ENCODE results near the gene TNFRSF17.

Gene TNFRSF17

DNA sequence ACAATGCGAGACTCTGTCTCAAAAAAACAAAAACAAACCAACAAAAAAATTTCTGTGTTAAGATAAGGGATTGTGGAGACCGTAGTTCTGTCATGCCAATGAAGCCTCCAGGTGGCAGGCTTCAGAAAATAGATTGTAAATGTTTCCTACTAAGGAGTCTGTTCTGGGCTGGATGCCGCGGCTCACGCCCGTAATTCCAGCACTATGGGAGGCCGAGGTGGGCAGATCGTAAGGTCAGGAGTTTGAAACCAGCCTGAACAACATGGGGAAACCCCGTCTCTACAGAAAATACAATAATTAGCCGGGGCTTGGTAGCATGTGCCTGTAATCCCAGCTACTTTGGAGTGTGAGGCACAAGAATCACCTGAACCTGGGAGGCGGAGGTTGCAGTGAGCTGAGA is 7.1 kb downstream of the TNFRSF17 start:
- no peak for DNase-seq

DNA sequence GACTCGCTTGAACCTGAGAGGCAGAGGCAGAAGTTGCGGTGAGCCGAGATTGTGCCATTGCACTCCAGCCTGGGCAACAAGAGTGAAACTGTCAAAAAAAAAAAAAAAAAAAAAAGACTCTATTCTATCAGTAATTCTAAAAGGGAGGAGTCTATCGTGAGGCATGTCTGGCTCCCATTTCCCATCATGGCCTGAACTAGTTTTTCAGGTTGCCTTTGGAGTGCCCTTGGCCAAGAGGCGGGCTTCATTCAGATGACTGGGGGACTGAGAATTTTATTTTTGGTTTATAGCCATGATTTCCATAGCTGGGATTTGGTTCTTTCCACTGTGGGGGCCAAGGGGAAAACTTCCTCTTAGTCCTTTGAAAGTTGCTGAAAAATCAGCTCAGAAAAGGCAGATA is 8.1 kb downstream of the TNFRSF17 start:
- no peak for DNase-seq

DNA sequence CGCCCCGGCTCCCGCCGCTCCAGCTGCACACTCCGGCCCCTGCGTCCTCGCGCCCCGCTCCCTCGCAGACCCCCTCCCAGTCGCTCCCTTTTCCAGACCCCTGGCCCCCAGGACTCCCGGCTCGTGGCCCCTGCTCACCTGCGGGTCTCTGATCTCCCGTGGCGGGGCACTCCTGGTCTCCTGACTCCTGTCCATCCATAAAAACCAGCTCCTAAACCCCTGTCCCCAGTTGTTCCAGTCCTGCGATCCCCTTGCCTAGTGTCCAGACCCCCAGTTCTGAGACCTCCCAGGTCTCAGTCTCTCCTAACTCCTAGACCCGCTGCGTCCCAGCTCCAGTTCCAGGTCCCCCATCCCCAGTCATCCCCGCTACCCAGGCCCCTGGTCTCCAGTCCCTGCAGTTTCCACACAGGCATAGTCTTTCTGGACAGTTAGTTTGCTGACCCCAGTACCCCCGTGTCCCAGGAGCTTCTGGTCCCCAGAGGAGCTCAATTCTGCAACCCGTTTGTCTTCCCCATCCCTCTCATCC is 11.9 kb downstream of the TNFRSF17 start:
- DNase-seq, result peak; percentile 11

DNA sequence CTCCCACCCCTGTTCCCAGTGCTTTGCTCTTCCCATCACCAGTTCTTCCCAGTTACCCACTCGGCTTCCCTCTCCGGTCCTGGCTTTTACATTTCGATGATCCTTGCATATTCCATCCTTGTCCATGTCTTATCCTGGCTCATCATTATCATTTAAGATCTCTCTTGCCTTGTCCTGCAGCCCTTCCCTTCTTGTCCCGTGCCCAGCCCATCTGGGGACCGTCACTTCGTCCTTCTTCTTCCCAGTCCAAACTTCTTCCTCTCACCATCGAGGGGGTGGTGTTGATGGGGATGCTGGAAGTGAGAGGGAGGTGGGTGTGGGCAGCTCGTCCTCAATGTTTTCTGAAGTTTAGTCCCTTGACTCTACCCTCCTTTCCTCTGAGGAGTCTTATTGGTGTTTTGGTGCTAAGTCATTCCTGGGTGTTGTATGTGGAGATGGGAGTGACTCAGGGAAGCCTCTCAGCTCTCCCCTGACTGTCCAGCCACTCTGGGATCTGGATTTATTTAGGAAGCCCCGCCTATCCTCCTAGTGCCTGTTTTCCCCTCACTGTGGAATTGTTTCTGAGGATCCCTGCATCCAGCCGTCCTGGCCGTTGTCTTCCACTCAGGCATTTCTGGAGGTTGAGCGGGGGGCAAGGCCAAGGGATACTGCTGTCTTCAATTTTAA is 12.5 kb downstream of the TNFRSF17 start:
- DNase-seq, result no peak

DNA sequence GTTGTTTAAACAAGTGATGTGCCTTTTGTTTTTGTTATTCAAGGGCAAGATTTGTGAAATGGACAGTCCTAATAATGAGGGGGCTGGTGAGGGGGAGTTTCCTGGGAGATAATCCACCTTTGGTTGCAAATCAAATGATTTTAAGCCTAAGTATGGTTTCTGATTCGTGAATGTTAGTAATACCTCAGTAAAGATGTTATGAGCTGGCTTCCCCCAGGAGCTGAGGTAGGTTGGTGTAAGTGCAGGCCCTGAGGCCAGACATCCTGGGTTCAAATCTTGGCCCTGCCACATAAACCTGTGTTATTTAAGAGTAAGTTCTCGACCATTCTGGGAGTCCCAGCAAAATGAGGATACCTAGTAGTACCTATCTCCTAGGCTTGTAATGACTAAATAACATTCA is 13.1 kb downstream of the TNFRSF17 start:
- DNase-seq, result no peak

DNA sequence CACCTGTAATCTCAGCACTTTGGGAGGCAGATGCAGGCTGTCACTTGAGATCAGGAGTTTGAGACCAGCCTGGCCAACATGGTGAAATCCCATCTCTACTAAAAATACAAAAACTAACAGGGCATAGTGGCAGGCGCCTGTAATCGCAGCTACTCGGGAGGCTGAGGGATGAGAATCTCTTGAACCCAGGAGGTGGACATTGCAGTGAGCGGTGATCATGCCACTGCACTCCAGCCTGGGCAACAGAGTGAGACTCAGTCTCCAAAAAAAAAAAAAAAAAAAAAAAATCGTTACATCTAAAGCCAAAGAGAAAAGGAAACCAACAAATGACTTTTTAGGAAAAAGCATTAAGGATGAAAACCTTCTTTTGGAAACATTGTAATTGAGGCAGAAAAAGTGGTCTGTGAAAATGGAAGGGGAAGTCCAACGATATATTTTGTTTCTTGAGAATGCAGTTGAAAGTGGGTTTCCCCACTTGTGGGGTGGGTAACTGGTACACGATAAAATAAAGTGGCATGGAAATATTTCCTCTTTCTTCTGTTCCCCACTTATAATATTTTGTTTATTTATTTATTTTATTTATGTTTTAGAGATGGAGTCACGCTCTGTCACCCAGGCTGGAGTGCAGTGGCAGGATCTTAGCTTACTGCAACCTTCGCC is 14.1 kb downstream of the TNFRSF17 start:
- no peak for DNase-seq

DNA sequence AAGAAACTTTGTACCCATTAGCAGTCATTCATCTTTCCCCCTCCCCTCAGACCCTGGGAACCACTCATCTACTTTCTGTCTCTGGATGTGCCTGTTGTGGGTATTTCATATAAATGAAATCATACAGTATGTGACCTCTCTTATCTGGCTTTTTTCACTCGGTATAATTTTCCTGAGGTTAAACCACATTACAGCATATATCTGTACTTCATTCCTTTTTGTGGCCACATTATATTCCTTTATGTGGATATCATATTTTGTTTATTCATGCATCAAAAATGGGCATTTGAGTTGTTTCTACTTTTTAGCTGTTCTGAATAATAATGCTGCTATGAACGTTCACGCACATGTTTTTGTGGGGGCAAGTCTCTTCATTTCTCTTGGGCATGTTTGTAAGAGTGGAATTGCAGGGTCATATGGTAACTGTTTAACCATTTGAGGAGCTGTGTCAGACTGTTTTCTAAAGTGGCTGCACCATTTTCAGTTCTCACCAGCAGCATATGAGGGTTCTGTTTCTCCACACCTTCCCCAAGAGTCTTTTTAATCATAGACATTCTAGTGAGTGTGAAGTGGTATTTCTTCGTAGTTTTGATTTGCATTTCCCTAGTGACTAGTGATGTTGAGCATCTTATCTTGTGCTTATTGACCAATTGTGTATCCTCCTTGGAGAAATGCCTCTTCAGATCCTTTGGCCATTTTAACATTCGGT is 15.3 kb downstream of the TNFRSF17 start:
- DNase-seq, result no peak

DNA sequence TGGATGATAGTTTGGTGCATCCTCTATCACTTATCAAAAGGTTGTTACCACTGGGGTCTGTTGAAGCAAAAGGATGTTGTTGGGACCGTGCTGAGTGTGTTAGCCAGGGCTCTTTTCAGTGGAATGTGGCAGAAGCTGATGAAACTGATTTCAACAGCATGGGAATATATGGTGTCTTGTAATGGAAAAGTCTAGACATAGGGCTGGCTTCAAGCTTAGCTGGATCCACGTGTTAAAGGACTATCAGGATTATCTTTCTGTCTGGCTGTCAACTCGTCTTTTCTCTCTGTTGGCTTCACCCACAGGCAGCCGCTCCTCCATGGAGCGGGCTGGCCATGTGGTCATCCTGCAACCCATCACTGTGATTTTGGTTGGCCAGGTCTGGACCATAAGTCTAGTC is 20.2 kb downstream of the TNFRSF17 start:
- DNase-seq, result no peak

DNA sequence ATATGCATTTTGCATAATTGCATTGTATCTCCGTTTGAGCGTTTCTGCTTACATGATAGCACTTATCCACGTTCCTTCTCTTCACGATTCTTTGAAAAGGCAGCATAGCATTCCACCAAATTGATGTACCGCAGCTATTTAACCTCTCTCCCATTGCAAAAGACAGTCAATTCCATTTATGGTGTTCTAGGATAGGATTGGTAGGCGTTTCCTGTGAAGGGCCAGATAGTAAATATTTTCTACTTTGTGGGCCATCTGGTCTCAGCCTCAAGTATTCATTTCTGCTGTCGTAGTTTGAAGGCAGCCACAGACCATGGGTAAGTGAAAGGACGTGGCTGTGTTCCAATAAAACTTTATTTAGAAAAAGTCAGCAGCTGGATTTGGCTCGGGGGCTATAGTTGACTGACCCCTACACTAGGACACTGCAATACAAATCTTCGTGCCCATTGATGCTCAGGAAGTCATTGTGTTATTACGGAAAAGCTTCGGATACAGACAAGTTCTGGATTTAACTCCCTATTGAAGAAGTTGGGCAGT is 21.6 kb downstream of the TNFRSF17 start:
- DNase-seq, result no peak

DNA sequence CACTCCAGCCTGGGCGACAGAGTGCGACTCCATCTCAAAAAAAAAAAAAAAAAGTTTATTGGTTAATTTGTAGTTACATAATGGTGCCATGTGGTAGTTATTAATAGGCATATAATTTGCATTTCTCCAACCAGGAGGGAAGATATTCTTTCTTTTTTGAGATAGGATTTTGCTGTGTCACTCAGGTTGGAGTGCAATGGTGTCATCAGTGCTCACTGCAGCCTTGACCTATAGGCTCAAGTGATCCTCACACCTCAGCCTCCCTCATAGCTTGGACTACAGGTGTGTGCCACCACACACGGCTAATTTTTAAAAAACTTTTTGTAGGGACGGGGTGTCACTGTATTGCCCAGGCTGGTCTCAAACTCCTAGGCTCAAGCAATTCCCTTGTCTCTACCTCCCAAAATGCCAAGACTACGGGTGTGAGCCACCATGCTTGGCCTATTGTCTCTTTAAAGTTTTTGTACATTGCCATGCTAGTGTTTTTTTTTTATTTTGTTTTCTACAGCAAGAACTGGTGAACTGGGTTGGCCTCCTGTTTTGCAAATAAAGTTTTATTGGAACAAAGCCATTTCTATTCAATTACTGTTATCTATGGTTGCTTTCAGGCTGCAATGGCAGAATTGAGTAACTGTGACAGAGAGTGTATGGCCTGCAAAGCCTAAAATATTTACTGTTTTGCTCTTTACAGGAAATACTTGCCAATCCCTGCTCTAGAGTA is 23.4 kb downstream of the TNFRSF17 start:
- no peak for DNase-seq

DNA sequence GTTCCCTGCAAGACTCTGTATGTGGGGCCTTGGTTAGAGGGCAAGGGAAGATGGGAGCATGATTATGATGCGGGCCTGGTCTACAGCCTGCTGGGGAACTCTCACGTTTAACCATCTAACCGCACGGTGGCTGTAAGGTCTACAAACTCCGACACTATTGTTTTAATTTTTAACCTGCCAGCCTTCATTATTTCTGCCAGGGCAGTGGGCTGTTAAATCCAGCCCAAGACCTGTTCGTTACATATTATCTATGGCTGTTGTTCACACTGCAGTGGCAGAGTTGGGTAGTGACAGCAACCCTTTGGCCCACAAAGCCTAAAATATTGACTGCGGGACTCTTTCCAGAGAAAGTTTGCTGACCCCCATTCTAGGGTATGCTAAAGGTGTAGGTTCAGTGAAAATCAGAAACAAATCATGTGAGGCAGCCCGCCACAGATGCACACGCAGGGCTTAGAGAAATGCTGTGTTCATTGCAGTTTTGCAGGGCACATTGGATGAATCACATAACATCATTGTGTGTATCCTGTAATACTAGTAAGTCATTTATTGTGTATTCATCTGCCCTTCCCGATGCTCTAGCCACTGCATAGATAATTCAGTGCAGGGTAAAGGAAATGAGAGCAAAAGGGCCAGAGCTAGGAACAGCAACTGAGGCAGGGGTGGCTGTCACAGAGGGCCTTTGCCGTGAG is 25.8 kb downstream of the TNFRSF17 start:
- DNase-seq, result no peak

DNA sequence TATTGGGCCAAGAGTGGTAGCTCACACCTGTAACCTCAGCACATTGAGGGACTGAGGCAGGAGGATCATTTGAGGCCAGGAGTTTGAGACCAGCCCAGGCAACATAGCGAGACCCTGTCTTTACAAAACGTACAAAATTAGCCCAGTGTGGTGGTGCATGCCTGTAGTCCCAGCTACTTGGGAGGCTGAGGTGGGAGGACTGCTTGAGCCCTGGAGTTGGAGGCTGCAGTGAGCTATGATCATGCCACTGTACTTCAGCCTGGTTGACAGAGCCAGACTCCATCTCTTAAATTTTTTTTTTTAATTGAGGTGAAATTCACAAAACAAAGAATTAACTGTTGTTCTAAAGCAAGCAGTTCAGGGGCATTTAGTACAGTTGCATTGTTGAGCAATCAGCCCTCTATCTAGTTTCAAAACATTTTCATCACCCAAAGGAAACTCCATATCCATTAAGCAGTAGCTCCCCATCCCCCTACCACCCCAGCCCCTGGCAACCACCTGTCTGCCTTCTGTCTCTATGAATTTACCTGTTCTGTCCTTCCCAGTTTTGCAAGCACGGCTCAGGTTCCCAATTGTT is 27.1 kb downstream of the TNFRSF17 start:
- no peak for DNase-seq

DNA sequence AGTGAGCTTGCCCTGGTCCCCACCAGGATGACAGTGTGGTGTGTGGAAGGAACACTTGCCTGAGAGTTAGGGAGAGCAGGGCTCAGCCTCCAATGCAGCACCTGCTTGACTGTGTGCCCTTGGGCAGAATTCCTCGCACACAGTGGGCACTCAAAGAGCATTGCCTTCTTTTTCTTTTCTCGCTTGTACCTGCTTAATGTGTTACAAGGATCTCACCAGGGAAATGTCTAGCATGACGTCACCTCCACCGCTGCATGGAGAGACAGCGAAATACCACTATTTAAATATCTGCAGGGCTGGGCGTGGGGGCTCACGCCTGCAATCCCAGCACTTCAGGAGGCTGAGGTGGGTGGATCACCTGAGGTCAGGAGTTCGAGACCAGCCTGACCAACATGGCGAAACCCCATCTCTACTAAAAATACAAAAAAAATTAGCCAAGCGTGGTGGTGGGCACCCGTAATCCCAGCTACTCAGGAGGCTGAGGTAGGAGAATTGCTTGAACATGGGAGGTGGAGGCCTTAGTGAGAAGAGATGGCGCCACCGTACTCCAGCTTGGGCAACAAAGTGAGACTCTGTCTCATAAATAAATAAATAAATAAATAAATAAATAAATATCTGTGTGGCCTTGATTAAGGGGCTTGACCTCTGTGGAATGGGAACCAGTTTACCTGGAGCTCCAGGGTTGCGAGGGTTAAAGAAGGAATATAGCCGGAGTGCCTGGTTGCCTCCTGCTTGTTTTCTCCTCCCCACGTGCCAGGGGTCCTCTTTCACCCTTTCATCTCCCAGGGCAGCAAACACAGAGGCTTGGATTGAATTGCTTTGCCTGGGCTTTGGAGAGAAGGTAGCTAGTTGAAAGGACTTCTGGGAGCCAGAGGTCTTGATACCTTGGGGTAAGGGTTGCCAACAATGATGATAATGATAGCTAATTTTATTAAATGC is 27.8 kb downstream of the TNFRSF17 start:
- no peak for DNase-seq

DNA sequence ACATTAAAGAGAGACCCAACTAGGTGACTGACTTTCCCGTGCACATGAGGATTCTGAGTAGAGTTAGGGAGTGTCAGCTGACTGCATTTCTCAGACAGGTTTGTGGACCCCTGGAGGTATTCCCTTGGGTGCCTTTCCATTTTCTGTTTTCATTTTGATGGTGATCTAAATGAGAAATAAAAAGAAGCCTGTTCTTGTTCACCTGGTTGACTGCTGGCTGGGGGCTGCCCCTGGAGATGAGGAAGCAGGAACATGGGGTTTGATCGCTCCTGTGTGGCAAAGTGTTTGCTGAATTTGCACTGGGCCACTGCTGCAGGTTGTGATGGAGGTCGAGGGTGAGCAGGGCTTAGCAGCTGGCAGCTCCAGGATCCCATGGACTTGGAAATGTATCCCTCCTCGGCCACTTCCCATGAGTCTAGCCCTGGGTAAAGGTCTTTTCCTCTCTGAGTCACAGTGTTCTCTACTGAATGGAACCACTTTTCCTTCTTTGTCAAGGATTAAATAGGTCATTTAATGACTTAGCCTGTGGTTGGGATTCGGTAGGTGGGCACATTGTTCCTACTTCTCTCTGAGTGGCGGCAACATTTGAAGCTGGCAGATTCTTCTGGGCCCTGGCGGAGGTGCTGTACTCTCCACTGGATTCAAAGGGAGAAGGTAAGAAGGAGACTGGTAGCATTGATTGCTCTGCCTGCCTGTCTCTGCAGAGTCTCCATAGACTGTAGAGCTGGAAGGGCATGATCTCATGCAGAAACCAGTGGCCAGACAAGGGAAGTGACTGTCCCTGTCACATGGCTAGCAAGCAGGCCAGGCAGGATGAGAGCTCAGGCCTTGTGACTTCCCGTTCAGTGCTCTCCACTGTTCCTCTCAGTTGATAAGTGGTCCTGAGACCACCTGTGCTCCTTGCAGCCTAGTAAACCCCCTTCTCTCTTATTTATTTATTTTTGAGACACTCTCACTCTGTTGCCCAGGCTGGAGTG is 29.4 kb downstream of the TNFRSF17 start:
- DNase-seq, result no peak

DNA sequence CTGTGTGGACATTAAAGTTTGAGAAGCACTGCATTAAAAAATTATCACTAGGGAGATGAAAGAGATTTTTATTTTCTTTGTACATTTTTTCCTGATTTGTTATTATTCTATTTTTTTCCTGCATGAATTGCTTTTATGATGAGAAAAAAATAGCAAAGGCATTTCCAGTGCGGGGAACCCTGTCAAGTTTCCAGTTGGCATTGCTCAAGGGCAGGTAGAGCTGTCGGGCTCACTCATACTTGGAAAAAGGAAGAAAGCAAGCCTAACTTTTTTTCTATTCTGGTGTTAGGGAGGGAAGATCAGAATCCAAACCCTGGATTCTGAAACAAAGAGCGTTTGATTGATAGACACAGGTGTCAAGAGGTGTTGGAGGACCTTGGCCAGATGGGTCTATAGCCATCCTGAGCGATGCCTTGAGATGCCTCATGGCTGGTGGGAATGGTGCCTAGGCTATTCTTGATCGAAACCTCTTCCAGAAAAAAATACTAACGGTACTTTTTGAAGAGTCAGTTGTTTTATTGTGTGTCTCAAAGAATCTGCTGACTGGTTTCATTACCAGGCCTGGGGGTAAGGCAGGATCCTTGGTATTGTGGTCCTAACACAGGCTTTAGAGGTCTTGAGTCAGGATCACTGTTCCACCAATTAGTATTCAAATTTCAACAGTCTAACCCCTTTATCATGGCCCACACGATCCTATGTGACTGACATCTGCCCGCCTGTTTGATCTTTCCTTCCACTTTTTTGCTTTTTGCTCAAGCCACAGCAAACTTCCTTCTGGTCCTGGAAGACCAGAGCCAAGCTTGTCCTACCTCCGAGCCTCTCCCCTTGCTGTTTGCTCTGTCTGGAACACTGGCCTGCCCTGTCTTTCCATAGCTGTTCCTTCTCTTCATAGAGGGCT is 31.7 kb downstream of the TNFRSF17 start:
- DNase-seq, result no peak

DNA sequence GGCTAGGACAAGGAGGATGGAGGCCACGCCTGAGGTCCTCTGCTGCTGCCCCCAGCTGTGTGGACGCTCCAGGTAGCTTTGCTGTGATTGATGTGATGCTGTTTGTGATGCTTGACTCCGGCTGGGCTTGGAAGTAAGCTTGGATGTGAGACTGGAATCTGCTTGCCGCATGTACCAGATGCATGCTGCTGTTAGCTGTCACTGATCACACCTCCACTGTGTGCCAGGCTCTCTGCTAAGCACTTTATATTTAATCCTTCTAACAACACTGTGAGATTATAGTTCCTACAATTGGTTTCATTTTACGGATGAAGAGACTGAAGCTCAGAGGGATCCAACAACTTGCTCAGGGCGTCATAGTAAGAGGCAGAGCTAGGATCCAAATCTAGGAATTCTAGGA is 35.0 kb downstream of the TNFRSF17 start:
- DNase-seq, result no peak

DNA sequence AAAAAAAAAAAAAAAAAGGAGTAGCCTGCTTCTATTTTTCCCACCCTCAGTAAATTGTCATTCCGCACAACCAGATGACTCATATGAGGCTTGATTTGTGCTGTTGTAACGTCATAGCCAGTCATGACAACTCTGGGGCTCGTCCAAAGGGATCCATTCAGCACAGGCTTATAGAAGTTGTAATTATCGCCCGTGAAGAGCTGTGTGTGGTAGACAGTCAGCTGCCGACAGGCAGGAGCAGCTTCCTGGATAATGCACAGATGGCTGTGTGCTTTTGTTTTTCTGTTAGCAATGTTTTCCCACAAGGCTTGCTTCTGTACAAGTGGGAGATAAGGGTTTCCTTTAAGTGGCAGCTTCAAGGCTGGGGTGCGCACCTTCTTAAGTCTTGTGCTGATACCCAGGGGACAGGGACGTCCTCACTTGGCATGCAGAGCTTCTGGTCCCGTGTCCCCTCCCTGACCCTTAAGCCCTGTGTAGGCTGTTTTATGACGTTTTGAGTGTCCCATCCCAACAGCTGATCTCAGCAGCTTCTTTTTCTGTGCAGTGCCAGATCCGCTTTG is 37.5 kb downstream of the TNFRSF17 start:
- DNase-seq, result peak; percentile 39

DNA sequence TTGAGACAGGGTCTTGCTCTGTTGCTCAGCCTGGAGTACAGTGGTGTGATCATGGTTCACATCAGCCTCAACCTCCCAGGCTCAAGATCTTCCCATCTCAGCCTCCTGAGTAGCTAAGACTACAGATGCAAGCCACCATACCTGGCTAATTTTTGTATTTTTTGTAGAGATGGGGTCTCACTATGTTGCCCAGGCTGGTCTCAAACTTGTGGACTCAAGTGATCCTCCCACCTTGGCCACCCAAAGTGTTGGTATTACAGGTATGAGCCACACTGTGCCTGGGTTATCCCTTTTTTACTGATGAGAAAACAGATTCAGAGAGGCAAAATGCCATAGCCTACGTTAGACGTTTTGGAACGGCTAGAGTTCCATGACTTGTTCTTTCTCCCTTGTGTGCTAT is 41.6 kb downstream of the TNFRSF17 start:
- no peak for DNase-seq
